HK-2 (cell line): ENCODE measurements around the gene ASB7.

Source experiments
- DNase-seq: peaks from one replicate; pipeline ENCODE4 v3.0.0-alpha.2; 2018; ENCODE audit not compliant: unreplicated experiment

The ASB7 gene

DNA sequence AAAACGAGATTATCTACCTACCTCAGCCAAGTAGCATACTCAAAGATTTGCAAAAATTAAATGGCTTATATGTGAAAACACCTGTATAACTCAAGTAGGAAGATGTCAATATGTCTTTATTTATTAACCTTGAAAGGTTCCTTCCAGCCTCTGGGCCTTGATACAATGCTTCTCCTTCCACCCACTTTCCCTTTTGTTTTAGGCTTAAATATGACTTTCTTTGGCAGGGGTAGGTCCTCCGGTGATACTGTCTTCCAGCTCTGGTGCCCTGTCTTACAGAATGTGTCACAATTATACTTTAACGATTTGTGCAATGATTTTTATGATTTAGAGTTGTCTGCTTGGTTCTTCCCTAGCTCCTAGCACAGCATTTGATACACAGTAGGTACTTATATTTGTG, 4.5 kb upstream of the ASB7 start:
- no peak for DNase-seq

DNA sequence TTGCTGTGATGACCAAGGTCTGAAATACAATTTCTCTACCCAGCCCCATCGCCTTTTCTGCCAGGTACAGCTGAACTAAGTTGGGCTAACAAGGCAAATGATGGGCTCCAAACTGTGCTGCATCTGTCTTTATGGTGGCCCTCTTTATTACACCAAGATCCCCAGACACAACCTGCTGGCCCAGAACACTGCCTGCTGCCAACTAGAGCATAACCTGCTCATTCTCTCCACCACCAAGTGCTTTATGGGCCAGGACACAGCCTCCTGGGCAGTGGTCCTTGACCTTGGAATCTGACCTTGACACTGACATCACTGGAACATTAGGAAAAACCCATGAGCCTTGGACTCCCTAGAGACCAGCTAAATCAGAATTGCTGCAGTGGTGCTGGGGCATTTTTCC, 3.7 kb upstream of the ASB7 start:
- no peak for DNase-seq

GRCh38 chr15:100601163-100601562, 1.2 kb upstream of the ASB7 start:
- peak; percentile 5 for DNase-seq

DNA sequence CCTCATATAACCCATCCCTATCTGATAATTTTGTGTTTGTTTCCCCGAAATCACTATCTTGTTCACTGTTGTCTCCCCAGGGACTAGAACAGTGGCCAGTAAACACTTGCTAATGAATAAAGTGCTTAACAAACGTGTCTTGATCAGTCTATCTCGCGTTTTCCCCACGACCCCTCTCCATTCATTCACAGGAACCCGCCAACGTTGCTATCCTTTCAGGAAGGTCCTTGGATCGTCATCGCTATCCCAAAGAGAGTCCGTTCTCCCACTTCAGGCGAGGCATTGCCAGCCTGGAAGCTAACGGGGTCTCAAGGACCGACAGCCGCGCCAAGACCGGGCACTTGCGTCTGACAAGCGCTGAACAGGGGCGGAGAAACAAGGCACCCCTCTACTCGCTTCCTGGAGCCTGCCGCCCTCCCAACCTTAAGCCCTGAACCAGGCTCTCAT, 749 bp upstream of the ASB7 start:
- DNase-seq, result no peak

DNA sequence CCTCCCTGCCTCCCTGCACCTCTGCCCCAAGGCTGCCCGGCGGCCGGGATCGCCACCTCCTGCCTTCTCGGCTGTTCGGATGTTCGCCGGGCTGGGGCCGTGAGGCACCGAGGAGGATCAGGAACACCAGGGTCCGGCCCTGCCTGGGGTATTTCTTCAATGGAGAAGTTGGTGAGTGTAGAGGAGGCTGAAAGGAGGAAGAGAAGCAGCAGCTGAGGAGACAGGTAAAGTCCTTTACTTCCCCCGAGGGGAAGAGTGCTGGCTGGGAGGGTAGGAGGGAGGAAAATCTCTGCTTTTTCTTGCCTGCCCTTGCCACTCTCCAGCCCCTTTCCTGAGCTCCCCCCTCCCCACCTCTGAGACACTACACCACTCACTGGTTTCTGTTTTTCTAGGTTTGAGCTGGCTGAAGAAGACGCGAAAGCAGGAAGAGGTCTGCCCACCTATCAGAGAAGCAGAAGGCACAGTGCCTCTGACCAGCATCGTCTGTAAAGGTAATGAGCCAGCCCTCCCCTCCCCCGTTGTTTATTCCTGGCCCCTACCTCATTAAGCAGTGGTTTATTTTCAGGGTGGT, 519 bp downstream of the ASB7 start:
- DNase-seq, result peak; percentile 17

- DNase-seq, result no peak
These were observed 10.2 kb downstream of the ASB7 start for GRCh38 chr15:100612539-100612938.

GRCh38 chr15:100613208-100613607, 10.8 kb downstream of the ASB7 start:
- DNase-seq, result no peak

GRCh38 chr15:100614336-100614735, 11.9 kb downstream of the ASB7 start:
- DNase-seq, result no peak

DNA sequence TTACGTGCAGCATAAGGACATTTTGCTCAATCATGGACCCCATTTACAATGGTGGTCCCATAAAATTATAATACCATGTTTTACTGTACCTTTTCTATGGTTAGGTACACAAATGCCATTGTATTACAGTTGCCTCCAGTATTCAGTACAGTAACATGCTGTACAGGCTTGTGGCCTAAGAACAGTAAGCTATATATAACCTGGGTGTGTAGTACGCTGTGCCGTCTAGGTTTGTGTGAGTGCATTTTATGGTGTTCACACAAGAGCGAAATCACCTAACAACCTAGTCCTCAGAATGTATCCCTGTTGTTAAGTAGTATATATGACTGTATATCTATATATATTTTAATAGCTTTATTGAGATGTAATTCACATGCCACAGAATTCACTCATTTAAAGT, 12.5 kb downstream of the ASB7 start:
- DNase-seq, result no peak

GRCh38 chr15:100615801-100616200, 13.4 kb downstream of the ASB7 start:
- DNase-seq, result no peak

- DNase-seq, result no peak
These were observed 14.3 kb downstream of the ASB7 start for GRCh38 chr15:100616700-100617099.

DNA sequence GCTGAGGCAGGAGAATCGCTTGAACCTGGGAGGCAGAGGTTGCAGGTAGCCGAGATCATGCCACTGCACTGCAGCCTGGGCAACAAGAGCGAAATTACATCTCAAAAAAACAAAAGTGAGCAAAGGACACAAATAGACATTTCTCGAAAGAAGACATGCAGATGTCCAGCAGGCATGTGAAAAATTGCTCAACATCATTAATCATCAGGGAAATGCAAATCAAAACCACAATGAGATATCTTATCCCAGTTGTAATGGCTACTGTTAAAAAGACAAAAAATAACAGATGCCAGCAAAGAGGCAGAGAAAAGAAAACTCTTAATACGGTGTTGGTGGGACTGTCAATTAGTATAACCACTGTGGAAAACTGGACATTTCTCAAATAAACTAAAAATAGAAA, 20.9 kb downstream of the ASB7 start:
- DNase-seq, result no peak

GRCh38 chr15:100627789-100628395, 25.5 kb downstream of the ASB7 start:
- DNase-seq, result peak; percentile 37

GRCh38 chr15:100628746-100629145, 26.4 kb downstream of the ASB7 start:
- no peak for DNase-seq

- DNase-seq, result no peak
These were observed 29.4 kb downstream of the ASB7 start for GRCh38 chr15:100631831-100632230.

GRCh38 chr15:100633763-100634075, 31.3 kb downstream of the ASB7 start:
- DNase-seq, result no peak

- no peak for DNase-seq
These were observed 33.1 kb downstream of the ASB7 start for GRCh38 chr15:100635406-100636071.

DNA sequence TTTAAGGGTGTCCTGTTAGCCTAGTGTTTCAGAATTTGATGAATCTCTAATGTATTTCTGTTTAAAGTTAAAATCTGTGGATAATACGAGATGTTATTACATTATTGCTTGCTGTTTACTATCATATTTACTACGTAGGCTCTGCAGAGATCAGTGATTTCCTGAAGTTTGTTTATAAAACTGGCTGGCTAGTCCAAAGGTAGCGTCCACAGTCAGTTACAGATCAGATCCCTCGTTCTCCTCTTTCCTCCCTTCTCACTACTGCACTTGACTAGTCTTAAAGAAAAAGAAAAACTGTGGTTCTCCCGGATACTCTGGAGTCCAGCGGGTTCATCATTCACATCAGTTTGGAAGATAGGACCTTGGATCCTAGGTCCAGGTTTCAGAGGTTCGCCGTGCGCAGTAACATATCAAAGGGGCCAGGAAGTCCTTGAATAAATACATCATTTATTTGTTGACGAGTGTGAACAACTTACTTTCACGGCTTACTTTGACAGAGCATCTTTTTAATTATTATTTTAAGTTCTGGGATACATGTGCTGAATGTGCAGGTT, 35.9 kb downstream of the ASB7 start:
- no peak for DNase-seq

GRCh38 chr15:100642213-100642949, 40.0 kb downstream of the ASB7 start:
- DNase-seq, result no peak

GRCh38 chr15:100642950-100643338, 40.6 kb downstream of the ASB7 start:
- DNase-seq, result no peak

- no peak for DNase-seq
These were observed 43.3 kb downstream of the ASB7 start for GRCh38 chr15:100645671-100646070.

GRCh38 chr15:100648951-100649350, 46.6 kb downstream of the ASB7 start:
- no peak for DNase-seq

DNA sequence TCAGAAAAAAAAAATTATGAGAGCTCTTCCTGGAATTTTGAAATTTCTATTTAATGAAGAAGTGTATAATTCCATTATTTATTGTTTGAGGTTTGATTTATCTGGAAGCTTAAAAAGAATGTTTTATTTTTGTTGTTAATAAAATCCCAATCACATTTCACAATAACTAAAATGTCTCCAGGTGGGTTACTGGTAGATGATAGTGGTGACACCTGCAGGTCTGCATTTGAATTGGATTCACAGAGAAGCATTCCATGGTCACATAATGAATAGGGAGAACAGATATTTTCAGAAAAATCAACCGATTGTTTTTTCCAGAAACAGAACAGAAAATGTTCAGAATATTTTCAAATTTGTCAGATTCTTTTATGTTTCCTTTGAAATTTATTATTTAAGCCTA, 48.3 kb downstream of the ASB7 start:
- DNase-seq, result no peak
